PC-9 (cell line): ENCODE measurements around the gene MYO16.

Experiments
- EZH2 ChIP-seq: fragments of 200-600 bp; sonication (generic); IDR thresholded peaks from 2 replicates; pipeline ENCODE4 v1.8.0; 2017; ENCODE audit warnings: antibody characterized with exemption, low read depth
- TF ChIP-seq, protein P1 (sequence below): fragments of 200-600 bp; sonication (generic); conservative IDR thresholded peaks from 2 replicates; pipeline ENCODE4 v1.6.1; 2017; ENCODE audit warnings: mixed run types, antibody characterized with exemption, mild to moderate bottlenecking, moderate library complexity

DNA sequence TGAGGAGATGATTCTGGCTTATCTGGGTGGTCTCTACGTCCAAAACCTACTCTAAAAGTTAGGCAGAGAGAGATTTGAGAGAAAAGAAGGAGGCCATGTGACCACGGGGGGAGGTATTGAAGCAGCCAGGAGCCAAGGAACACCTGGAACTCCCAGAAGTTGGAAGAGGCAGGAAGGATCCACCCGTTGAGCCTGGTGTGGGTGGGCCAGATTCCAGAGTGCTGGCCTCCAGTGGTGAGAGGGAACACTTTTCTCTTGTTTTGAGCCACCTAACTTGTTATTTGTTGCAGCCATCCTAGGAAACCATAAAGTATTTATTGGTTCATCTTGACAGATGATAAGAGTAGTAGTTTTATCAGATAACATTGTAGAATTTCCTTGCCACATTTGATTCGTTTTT is 396.9 kb downstream of the MYO16 start:
- TF ChIP-seq, protein P1, sequence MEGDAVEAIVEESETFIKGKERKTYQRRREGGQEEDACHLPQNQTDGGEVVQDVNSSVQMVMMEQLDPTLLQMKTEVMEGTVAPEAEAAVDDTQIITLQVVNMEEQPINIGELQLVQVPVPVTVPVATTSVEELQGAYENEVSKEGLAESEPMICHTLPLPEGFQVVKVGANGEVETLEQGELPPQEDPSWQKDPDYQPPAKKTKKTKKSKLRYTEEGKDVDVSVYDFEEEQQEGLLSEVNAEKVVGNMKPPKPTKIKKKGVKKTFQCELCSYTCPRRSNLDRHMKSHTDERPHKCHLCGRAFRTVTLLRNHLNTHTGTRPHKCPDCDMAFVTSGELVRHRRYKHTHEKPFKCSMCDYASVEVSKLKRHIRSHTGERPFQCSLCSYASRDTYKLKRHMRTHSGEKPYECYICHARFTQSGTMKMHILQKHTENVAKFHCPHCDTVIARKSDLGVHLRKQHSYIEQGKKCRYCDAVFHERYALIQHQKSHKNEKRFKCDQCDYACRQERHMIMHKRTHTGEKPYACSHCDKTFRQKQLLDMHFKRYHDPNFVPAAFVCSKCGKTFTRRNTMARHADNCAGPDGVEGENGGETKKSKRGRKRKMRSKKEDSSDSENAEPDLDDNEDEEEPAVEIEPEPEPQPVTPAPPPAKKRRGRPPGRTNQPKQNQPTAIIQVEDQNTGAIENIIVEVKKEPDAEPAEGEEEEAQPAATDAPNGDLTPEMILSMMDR: no peak
- TF ChIP-seq EZH2: no peak
